Thyroid gland (tissue), 4 donors: Measurements from ENCODE around the gene GPHA2.

Experiments
- CTCF ChIP-seq, 6 experiments: fragments of 200-600 bp in 3 of 6; fragments of 450-650 bp in 3 of 6; sonication (generic) in 3 of 6; IDR thresholded peaks; one replicate each; pipeline ENCODE4 v1.5.1; 2016 to 2019; ENCODE audit warnings: antibody characterized with exemption in 6 of 6, mild to moderate bottlenecking in 2 of 6, inconsistent platforms in 1 of 6, moderate library complexity in 1 of 6
- POLR2A ChIP-seq, 2 donors: fragments of 450-650 bp; IDR thresholded peaks; one replicate each; pipeline ENCODE4 v1.6.1; 2017; ENCODE audit warnings: antibody characterized with exemption in 2 of 2, mild to moderate bottlenecking in 2 of 2, moderate library complexity in 1 of 2

- no peak for TF ChIP-seq CTCF (IDR thresholded peaks at IDR 0.05)
- TF ChIP-seq POLR2A (IDR thresholded peaks at IDR 0.05) = no peak
Measured at GRCh38 chr11:64954201-64954600, 18.5 kb upstream of the GPHA2 start.
